Uterus (tissue), 2 donors: ENCODE measurements around the gene LRRC1.

Experiments
- POLR2A ChIP-seq, 2 donors: fragments of 450-650 bp; IDR thresholded peaks; one replicate each; pipeline ENCODE4 v1.6.1; 2016; ENCODE audit warnings: antibody characterized with exemption in 2 of 2, mild to moderate bottlenecking in 1 of 2, moderate library complexity in 1 of 2
- TF ChIP-seq, protein P1 (sequence below), 4 experiments: fragments of 200-600 bp in 2 of 4; fragments of 450-650 bp in 2 of 4; sonication (generic) in 2 of 4; IDR thresholded peaks; one replicate each; pipeline ENCODE4 v1.5.1; 2016 to 2019; ENCODE audit warnings: antibody characterized with exemption in 4 of 4, mild to moderate bottlenecking in 2 of 4, moderate library complexity in 1 of 4

DNA sequence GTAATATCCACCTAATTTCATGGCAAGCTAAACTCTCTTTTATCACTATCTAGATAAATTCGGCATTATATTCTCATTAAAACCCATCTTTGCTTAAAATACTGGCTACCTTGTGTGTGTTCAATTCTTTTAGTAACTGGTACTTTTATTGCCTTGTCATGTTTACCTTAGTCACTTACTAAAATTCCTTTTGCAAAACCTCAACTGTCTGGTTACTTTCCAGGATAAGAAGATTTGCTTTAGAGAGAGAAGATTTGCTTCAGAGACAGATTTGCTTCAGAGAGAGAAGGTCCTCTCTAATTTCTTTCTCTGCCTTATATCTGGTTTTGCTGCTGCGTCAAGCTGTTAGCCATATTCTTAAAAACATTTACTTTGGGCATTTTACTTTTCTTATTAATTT is 164.9 kb downstream of the LRRC1 start:
- TF ChIP-seq, protein P1, sequence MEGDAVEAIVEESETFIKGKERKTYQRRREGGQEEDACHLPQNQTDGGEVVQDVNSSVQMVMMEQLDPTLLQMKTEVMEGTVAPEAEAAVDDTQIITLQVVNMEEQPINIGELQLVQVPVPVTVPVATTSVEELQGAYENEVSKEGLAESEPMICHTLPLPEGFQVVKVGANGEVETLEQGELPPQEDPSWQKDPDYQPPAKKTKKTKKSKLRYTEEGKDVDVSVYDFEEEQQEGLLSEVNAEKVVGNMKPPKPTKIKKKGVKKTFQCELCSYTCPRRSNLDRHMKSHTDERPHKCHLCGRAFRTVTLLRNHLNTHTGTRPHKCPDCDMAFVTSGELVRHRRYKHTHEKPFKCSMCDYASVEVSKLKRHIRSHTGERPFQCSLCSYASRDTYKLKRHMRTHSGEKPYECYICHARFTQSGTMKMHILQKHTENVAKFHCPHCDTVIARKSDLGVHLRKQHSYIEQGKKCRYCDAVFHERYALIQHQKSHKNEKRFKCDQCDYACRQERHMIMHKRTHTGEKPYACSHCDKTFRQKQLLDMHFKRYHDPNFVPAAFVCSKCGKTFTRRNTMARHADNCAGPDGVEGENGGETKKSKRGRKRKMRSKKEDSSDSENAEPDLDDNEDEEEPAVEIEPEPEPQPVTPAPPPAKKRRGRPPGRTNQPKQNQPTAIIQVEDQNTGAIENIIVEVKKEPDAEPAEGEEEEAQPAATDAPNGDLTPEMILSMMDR (IDR thresholded peaks at IDR 0.05) = no peak
- no peak for TF ChIP-seq POLR2A (IDR thresholded peaks at IDR 0.05)
